Measurements from ENCODE around the gene GPBP1.

GPBP1 gene

GRCh38 chr5:57194653-57195052, 20.8 kb downstream of the GPBP1 start:
- Mint-ChIP-seq H3K4me1 (peaks cover 5% of the 10 kb centered on the region), H3K36me3 (ENCODE audit: low read depth) (peaks cover 88% of the 10 kb centered on the region), H3K27me3 (ENCODE audit: low read depth, poor library complexity) (no peaks in the 10 kb centered on the region), H3K27ac (no peak overlapping the region), H3K9me3 (peaks cover 14% of the 10 kb centered on the region), H3K4me3 (no peak overlapping the region)
- no peak for TF ChIP-seq CTCF (IDR thresholded peaks at IDR 0.05)
- DNase-seq, result no peak

GRCh38 chr5:57195060-57195459, 21.2 kb downstream of the GPBP1 start:
- no peak for TF ChIP-seq CTCF (IDR thresholded peaks at IDR 0.05)
- Mint-ChIP-seq H3K4me3 (no peak overlapping the region), H3K36me3 (ENCODE audit: low read depth) (peaks cover 85% of the 10 kb centered on the region), H3K27ac (no peak overlapping the region), H3K9me3 (peaks cover 14% of the 10 kb centered on the region), H3K27me3 (ENCODE audit: low read depth, poor library complexity) (no peaks in the 10 kb centered on the region), H3K4me1 (peaks cover 1% of the 10 kb centered on the region)
- no peak for DNase-seq

- H3K4me3 Mint-ChIP-seq, result no peak overlapping the region
Observed at GRCh38 chr5:57199866-57200265, 26.0 kb downstream of the GPBP1 start.

GRCh38 chr5:57202811-57203210, 29.0 kb downstream of the GPBP1 start:
- H3K9me3 Mint-ChIP-seq, result peaks cover 7% of the 10 kb centered on the region
- no peak for DNase-seq
- no peaks in the 10 kb centered on the region for H3K27me3 Mint-ChIP-seq (ENCODE audit: low read depth, poor library complexity)
- H3K4me1 Mint-ChIP-seq, result peaks cover 14% of the 10 kb centered on the region
- peaks cover 61% of the 10 kb centered on the region for H3K36me3 Mint-ChIP-seq (ENCODE audit: low read depth)
- no peak overlapping the region for H3K4me3 Mint-ChIP-seq
- no peak for TF ChIP-seq CTCF (IDR thresholded peaks at IDR 0.05)
- no peak overlapping the region for H3K27ac Mint-ChIP-seq

More at GRCh38 chr5:57199866-57200265, 26.0 kb downstream of the GPBP1 start:
- H3K9me3 Mint-ChIP-seq, result peaks cover 8% of the 10 kb centered on the region
- peaks cover 59% of the 10 kb centered on the region for H3K36me3 Mint-ChIP-seq (ENCODE audit: low read depth)
- TF ChIP-seq CTCF (IDR thresholded peaks at IDR 0.05), result no peak
- no peak for DNase-seq
- H3K27ac Mint-ChIP-seq, result no peak overlapping the region
- peaks cover 8% of the 10 kb centered on the region for H3K4me1 Mint-ChIP-seq
- no peaks in the 10 kb centered on the region for H3K27me3 Mint-ChIP-seq (ENCODE audit: low read depth, poor library complexity)

- H3K27ac Mint-ChIP-seq, result peak overlapping the region; percentile 89
- peaks cover 15% of the 10 kb centered on the region for H3K4me1 Mint-ChIP-seq
- peaks cover 11% of the 10 kb centered on the region for H3K9me3 Mint-ChIP-seq
- H3K36me3 Mint-ChIP-seq (ENCODE audit: low read depth), result peaks cover 69% of the 10 kb centered on the region
- no peak for TF ChIP-seq CTCF (IDR thresholded peaks at IDR 0.05)
- DNase-seq, result no peak
- no peaks in the 10 kb centered on the region for H3K27me3 Mint-ChIP-seq (ENCODE audit: low read depth, poor library complexity)
- no peak overlapping the region for H3K4me3 Mint-ChIP-seq
Observed at GRCh38 chr5:57207007-57207653, 33.3 kb downstream of the GPBP1 start.

GRCh38 chr5:57207681-57208080, 33.8 kb downstream of the GPBP1 start:
- TF ChIP-seq CTCF (IDR thresholded peaks at IDR 0.05), result no peak
- DNase-seq, result no peak
- Mint-ChIP-seq H3K27me3 (ENCODE audit: low read depth, poor library complexity) (no peaks in the 10 kb centered on the region), H3K36me3 (ENCODE audit: low read depth) (peaks cover 69% of the 10 kb centered on the region), H3K9me3 (peaks cover 11% of the 10 kb centered on the region), H3K4me3 (no peak overlapping the region), H3K4me1 (peaks cover 15% of the 10 kb centered on the region), H3K27ac (peak overlapping the region; percentile 89)
